ENCODE measurements around the gene OSBPL7.
A peak's percentile ranks its signal among the peaks of the same experiment; 100 is the strongest.

OSBPL7 gene

DNA sequence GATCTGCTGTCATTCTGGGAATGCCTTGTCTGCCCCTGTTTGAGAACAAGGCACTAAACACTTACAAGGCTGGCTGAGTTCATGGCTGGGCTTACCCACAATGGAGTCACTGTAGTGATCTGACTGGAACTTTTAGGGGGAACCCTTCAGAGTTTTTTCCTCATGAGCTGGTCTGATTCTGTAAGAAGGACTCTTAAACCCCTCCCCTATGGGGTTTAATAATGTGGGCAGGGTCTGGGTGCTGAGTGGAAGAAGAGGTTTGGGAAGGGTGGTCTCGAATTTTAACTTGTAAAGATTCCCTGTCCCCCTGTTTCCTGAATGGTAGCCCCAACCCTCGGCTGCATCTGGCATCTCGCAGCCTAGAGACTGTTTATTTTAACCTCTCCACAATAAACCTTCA lies 30.6 kb downstream of the OSBPL7 start:
- Histone ChIP-seq H3K4me3 (ENCODE audit: low read depth, low read length) (no peak overlapping the region), H3K36me3 (ENCODE audit: control insufficient read depth in 2 of 2, insufficient read depth in 1 of 2, low read length in 2 of 2) (no peaks in the 10 kb centered on the region), H3K27ac (ENCODE audit: extremely low read depth, low read depth, low read length) (no peak overlapping the region), H3K9me3 (ENCODE audit: control insufficient read depth, insufficient read depth, low read depth, low read length) (no peaks in the 10 kb centered on the region), H3K4me1 (ENCODE audit: control insufficient read depth, insufficient read depth, low read length) (0 out of 2 replicates have a peak, but pooled peaks cover 2% of the 10 kb centered on the region)
- TF ChIP-seq, protein P1, sequence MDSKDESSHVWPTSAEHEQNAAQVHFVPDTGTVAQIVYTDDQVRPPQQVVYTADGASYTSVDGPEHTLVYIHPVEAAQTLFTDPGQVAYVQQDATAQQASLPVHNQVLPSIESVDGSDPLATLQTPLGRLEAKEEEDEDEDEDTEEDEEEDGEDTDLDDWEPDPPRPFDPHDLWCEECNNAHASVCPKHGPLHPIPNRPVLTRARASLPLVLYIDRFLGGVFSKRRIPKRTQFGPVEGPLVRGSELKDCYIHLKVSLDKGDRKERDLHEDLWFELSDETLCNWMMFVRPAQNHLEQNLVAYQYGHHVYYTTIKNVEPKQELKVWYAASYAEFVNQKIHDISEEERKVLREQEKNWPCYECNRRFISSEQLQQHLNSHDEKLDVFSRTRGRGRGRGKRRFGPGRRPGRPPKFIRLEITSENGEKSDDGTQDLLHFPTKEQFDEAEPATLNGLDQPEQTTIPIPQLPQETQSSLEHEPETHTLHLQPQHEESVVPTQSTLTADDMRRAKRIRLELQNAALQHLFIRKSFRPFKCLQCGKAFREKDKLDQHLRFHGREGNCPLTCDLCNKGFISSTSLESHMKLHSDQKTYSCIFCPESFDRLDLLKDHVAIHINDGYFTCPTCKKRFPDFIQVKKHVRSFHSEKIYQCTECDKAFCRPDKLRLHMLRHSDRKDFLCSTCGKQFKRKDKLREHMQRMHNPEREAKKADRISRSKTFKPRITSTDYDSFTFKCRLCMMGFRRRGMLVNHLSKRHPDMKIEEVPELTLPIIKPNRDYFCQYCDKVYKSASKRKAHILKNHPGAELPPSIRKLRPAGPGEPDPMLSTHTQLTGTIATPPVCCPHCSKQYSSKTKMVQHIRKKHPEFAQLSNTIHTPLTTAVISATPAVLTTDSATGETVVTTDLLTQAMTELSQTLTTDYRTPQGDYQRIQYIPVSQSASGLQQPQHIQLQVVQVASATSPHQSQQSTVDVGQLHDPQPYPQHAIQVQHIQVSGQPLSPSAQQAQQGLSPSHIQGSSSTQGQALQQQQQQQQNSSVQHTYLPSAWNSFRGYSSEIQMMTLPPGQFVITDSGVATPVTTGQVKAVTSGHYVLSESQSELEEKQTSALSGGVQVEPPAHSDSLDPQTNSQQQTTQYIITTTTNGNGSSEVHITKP (tag by site-specific recombination; IDR thresholded peaks at IDR 0.05) = peak; percentile 98
- no peak for TF ChIP-seq ZNF558 (tag by site-specific recombination; IDR thresholded peaks at IDR 0.05)
- ChIA-PET CTCF (interaction anchor here (0.6 to 1.1 kb wide), 3 partner anchors 25 to 56 kb away, joined by 3 to 4 read pairs (median 3); no protein-coding TSS in a partner anchor), POLR2A (no interaction called here)

DNA sequence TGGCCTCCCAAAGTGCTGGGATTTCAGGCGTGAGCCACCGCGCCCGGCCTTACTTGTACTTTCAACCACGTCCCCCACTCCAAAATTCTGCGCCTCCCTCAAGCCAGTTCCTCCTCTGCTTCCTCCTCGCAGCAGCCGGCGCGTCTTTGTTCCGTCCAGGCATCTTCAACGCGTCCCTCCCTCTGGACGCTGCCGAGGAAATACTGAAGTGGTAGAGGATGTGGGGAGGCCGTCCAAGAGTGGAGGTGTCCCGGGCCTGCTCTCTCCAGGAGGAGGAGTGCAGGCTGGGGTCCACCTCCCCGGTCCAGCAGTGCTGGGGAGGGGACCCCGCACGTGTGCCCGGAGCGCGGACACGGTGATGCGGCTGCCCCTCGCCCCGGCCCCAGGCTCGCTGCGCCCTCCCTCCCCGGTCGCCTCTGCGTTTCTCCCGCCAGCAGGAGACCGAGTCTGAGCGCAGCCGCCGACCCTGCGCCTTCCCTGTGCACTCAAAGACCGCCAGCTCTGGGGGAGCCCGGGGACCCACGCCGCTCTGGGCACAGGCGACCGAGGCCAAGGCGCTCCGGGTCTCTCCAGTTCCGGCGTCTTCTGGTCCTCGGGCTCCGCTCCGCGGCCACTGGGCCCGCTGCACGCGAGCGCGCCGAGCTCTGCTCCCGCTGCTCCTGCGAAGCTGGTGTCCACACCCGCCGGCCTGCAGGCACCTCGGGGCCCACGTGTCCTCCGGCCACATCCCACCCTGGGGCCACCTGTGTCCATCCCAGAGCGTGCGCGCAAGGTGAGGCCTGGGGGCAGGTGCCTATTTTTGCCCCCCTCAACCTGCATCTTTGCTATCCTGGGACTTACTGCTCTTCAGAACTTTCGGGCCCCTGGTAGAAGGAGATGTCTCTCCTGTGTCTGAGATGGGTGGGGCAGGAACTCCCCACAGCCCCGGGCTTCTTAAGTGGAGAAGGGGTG lies 31.7 kb downstream of the OSBPL7 start:
- peak overlapping the region; percentile 50 for H3K4me3 ChIP-seq (ENCODE audit: low read depth, low read length)
- ChIA-PET POLR2A (interaction anchor here (0.6 to 0.7 kb wide), 2 partner anchors 20 to 92 kb away, joined by 6 to 7 read pairs; no protein-coding TSS in a partner anchor), CTCF (interaction anchor here (0.6 to 1.2 kb wide), 11 partner anchors 12 to 1332 kb away, joined by 3 to 15 read pairs (median 3); partner anchors contain the start of genes LRRC46 and MRPL10)
- TF ChIP-seq GLIS1 (tag by site-specific recombination; IDR thresholded peaks at IDR 0.05) = peak; percentile 61
- TF ChIP-seq, protein P2, sequence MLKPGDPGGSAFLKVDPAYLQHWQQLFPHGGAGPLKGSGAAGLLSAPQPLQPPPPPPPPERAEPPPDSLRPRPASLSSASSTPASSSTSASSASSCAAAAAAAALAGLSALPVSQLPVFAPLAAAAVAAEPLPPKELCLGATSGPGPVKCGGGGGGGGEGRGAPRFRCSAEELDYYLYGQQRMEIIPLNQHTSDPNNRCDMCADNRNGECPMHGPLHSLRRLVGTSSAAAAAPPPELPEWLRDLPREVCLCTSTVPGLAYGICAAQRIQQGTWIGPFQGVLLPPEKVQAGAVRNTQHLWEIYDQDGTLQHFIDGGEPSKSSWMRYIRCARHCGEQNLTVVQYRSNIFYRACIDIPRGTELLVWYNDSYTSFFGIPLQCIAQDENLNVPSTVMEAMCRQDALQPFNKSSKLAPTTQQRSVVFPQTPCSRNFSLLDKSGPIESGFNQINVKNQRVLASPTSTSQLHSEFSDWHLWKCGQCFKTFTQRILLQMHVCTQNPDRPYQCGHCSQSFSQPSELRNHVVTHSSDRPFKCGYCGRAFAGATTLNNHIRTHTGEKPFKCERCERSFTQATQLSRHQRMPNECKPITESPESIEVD (tag by site-specific recombination; IDR thresholded peaks at IDR 0.05) = no peak
- no peak for TF ChIP-seq OSR2 (tag by site-specific recombination; IDR thresholded peaks at IDR 0.05)
- TF ChIP-seq, protein P3, sequence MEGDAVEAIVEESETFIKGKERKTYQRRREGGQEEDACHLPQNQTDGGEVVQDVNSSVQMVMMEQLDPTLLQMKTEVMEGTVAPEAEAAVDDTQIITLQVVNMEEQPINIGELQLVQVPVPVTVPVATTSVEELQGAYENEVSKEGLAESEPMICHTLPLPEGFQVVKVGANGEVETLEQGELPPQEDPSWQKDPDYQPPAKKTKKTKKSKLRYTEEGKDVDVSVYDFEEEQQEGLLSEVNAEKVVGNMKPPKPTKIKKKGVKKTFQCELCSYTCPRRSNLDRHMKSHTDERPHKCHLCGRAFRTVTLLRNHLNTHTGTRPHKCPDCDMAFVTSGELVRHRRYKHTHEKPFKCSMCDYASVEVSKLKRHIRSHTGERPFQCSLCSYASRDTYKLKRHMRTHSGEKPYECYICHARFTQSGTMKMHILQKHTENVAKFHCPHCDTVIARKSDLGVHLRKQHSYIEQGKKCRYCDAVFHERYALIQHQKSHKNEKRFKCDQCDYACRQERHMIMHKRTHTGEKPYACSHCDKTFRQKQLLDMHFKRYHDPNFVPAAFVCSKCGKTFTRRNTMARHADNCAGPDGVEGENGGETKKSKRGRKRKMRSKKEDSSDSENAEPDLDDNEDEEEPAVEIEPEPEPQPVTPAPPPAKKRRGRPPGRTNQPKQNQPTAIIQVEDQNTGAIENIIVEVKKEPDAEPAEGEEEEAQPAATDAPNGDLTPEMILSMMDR (tag by site-specific recombination; IDR thresholded peaks at IDR 0.05) = peak; percentile 84
- no peak for TF ChIP-seq GLI4 (tag by site-specific recombination; IDR thresholded peaks at IDR 0.05)
- peak; percentile 30; the same call in 1 of the 2 replicates for TF ChIP-seq ZNF501 (tag by site-specific recombination; IDR thresholded peaks at IDR 0.05)
- no peak for TF ChIP-seq ZNF514 (tag by site-specific recombination; IDR thresholded peaks at IDR 0.05)
- TF ChIP-seq ZBTB7A (tag by site-specific recombination; IDR thresholded peaks at IDR 0.05; ENCODE audit: low read depth) = 0 out of 2 replicates have a peak, but pooled peaks have one; percentile 16
- TF ChIP-seq, protein P4, sequence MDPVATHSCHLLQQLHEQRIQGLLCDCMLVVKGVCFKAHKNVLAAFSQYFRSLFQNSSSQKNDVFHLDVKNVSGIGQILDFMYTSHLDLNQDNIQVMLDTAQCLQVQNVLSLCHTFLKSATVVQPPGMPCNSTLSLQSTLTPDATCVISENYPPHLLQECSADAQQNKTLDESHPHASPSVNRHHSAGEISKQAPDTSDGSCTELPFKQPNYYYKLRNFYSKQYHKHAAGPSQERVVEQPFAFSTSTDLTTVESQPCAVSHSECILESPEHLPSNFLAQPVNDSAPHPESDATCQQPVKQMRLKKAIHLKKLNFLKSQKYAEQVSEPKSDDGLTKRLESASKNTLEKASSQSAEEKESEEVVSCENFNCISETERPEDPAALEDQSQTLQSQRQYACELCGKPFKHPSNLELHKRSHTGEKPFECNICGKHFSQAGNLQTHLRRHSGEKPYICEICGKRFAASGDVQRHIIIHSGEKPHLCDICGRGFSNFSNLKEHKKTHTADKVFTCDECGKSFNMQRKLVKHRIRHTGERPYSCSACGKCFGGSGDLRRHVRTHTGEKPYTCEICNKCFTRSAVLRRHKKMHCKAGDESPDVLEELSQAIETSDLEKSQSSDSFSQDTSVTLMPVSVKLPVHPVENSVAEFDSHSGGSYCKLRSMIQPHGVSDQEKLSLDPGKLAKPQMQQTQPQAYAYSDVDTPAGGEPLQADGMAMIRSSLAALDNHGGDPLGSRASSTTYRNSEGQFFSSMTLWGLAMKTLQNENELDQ (tag by site-specific recombination; IDR thresholded peaks at IDR 0.05; ENCODE audit: low read depth) = no peak
- no peak; the same call in 1 of the 2 replicates for TF ChIP-seq KLF16 (tag by site-specific recombination; IDR thresholded peaks at IDR 0.05)
- TF ChIP-seq ZFP41 (tag by site-specific recombination; IDR thresholded peaks at IDR 0.05; ENCODE audit: borderline replicate concordance) = no peak
- 0 out of 2 replicates have a peak, but pooled peaks have one; percentile 18 for TF ChIP-seq SP3 (tag by site-specific recombination; IDR thresholded peaks at IDR 0.05)
- TF ChIP-seq SETDB1 (IDR thresholded peaks at IDR 0.05; ENCODE audit: insufficient read length, low read length) = no peak
- TF ChIP-seq ZNF777 (tag by site-specific recombination; IDR thresholded peaks at IDR 0.05; ENCODE audit: borderline replicate concordance) = peak; percentile 84; the same call in 1 of the 2 replicates
- TF ChIP-seq KLF7 (tag by site-specific recombination; IDR thresholded peaks at IDR 0.05; ENCODE audit: borderline replicate concordance) = no peak
- TF ChIP-seq ZNF121 (tag by site-specific recombination; IDR thresholded peaks at IDR 0.05) = 0 out of 2 replicates have a peak, but pooled peaks have one; percentile 17
- TF ChIP-seq SP7 (tag by site-specific recombination; IDR thresholded peaks at IDR 0.05) = 0 out of 2 replicates have a peak, but pooled peaks have one; percentile 11
- no peak for TF ChIP-seq ZNF23 (tag by site-specific recombination; IDR thresholded peaks at IDR 0.05; ENCODE audit: borderline replicate concordance)
- TF ChIP-seq, protein P5, sequence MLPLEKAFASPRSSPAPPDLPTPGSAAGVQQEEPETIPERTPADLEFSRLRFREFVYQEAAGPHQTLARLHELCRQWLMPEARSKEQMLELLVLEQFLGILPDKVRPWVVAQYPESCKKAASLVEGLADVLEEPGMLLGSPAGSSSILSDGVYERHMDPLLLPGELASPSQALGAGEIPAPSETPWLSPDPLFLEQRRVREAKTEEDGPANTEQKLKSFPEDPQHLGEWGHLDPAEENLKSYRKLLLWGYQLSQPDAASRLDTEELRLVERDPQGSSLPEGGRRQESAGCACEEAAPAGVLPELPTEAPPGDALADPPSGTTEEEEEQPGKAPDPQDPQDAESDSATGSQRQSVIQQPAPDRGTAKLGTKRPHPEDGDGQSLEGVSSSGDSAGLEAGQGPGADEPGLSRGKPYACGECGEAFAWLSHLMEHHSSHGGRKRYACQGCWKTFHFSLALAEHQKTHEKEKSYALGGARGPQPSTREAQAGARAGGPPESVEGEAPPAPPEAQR (tag by site-specific recombination; IDR thresholded peaks at IDR 0.05) = no peak

More for the DNA sequence above, 31.7 kb downstream of the OSBPL7 start:
- Histone ChIP-seq H3K4me1 (ENCODE audit: control insufficient read depth, insufficient read depth, low read length) (0 out of 2 replicates have a peak, but pooled peaks cover 2% of the 10 kb centered on the region), H3K36me3 (ENCODE audit: control insufficient read depth in 2 of 2, insufficient read depth in 1 of 2, low read length in 2 of 2) (no peaks in the 10 kb centered on the region), H3K27ac (ENCODE audit: extremely low read depth, low read depth, low read length) (no peak overlapping the region), H3K9me3 (ENCODE audit: control insufficient read depth, insufficient read depth, low read depth, low read length) (no peaks in the 10 kb centered on the region)

Data from HEK293 (cell line).